Stimulated activated memory B cell treated with anti-CD40 and anti-IgM and Interleukin-4, amounts not matched to agents 10 μg/mL and 1 μg/mL and 100 μg/mL, for 72 hours (primary cell): ENCODE results near the gene CHRNA10.
"Not testable (repeated sequence)": the region's sequence is repeated elsewhere in the genome, so short reads cannot be mapped to it uniquely, and the experiment has no call there.

ENCODE experiments used
- ATAC-seq: fragments of 150-1000 bp; cut with Tn5 transposase; 2 replicates; pipeline ENCODE4 v1.10.0; 2021
- H3K27ac Mint-ChIP-seq: one replicate; pipeline ENCODE4 v1.8.0; 2022; ENCODE audit warnings: mild to moderate bottlenecking, mixed read lengths
- H3K27me3 Mint-ChIP-seq: one replicate; pipeline ENCODE4 v1.8.0; 2022; ENCODE audit warnings: mixed read lengths
- H3K36me3 Mint-ChIP-seq: one replicate; pipeline ENCODE4 v1.8.0; 2022; ENCODE audit warnings: mixed read lengths
- H3K4me1 Mint-ChIP-seq: one replicate; pipeline ENCODE4 v1.8.0; 2022; ENCODE audit warnings: mixed read lengths
- H3K4me3 Mint-ChIP-seq: one replicate; pipeline ENCODE4 v1.8.0; 2022; ENCODE audit warnings: mild to moderate bottlenecking, moderate library complexity, mixed read lengths
- H3K9me3 Mint-ChIP-seq: one replicate; pipeline ENCODE4 v1.8.0; 2022; ENCODE audit warnings: mixed read lengths

Gene CHRNA10

GRCh38 chr11:3674189-3674588 is 3.0 kb upstream of the CHRNA10 start:
- Mint-ChIP-seq H3K27me3 (no peaks in the 10 kb centered on the region), H3K4me3 (no peak overlapping the region), H3K27ac (no peak overlapping the region), H3K36me3 (peaks cover 81% of the 10 kb centered on the region), H3K4me1 (no peaks in the 10 kb centered on the region), H3K9me3 (no peaks in the 10 kb centered on the region)
- ATAC-seq = no peak

DNA sequence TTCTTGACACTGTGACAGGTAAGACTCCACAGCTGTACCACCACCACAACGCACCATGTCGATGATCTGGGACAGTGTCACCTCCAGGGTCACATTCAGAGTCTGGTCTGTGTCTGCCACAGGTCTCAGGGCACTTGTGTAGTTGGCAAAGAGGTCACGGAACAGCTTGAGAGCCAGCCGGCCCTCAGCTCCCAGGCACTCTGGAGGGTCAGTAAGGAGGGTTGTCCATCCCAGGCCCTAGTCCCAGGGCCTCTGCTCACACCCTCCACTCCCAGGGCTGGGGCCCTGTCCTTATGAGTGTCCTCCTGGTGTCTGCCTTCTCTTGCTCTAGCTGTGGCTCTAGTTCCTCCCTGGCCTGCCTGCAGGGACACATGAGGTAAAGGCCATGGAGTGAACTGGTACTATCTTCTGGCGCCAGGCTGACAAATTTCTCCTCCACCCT is 1.4 kb downstream of the CHRNA10 start:
- no peak overlapping the region for H3K27ac Mint-ChIP-seq
- H3K27me3 Mint-ChIP-seq = no peaks in the 10 kb centered on the region
- H3K9me3 Mint-ChIP-seq = no peaks in the 10 kb centered on the region
- H3K4me1 Mint-ChIP-seq = no peaks in the 10 kb centered on the region
- H3K4me3 Mint-ChIP-seq = no peak overlapping the region
- H3K36me3 Mint-ChIP-seq = peaks cover 69% of the 10 kb centered on the region
- no peak for ATAC-seq

GRCh38 chr11:3669128-3669527 is 2.1 kb downstream of the CHRNA10 start:
- H3K4me1 Mint-ChIP-seq = no peaks in the 10 kb centered on the region
- H3K27me3 Mint-ChIP-seq = no peaks in the 10 kb centered on the region
- H3K4me3 Mint-ChIP-seq = no peak overlapping the region
- H3K27ac Mint-ChIP-seq = no peak overlapping the region
- peak; percentile 9 for ATAC-seq
- H3K9me3 Mint-ChIP-seq = no peaks in the 10 kb centered on the region
- peaks cover 68% of the 10 kb centered on the region for H3K36me3 Mint-ChIP-seq

DNA sequence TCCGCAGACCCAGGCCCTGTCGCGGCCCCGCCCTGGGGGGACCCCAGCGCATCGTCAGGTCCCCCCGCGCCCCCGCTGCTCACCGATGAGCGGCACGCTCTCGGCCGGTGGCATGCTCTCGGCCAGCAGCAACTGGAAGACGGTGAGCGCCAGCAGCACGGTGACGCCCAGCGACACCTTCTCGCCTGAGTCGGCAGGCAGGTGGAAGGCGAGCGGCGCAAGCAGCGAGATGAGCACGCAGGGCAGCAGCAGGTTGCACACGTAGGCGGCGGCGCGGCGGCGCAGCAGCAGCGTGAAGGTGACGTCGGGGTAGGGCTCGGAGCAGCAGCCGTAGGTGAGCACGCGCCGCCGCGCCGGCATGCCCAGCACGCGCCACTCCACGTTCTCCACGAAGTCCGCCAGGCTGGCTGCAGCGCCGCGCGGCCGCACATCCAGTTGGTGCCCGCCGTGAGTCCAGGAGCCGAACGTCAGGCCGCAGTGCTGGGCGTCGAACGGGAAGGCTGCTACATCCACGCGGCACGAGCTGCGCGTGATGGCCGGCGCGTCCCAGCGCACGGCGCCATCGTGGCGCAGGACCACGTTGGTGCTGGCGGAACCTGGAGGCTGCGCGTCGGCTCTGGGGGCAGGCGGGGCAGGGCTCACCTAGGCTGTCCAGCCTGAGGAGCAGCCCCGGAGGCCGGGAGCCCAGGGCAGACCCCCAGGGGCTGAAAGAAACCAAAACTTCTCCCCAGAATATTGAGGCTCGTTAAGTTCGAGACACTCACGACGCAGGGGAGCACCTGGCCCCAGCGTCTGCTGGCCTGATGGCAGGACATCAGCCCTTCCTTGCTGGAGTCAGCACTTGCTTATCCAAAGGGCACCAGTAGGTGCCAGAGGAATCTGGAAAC is 3.8 kb downstream of the CHRNA10 start:
- H3K36me3 Mint-ChIP-seq = peaks cover 66% of the 10 kb centered on the region
- H3K4me1 Mint-ChIP-seq = no peaks in the 10 kb centered on the region
- H3K27ac Mint-ChIP-seq = no peak overlapping the region

DNA sequence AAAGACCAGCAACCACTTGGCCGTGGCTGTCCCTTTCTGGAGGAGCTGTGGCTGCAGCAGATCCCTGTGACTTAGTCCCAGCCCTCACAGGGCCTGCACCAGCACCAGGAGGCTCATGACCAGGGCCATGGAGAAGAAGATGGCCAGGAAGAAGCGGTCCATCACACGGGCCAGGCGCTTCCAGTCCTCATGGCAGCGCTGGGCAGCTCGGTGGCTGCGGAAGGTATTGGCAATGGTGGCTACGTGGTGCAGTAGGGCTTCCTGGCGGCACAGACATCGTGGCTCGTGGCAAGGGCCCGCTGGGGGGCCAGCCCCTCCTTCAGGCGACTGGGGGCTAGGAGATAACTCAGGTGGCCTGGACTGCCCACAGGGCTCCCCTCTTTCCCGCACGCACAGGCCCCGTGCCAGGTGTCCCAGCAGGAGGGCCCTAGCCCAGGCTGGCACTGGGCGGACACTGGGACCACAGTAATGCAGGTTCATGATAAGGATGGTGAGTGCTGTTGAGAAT is 5.1 kb downstream of the CHRNA10 start:
- Mint-ChIP-seq H3K27ac (no peak overlapping the region), H3K4me1 (no peaks in the 10 kb centered on the region), H3K27me3 (no peaks in the 10 kb centered on the region), H3K4me3 (no peak overlapping the region), H3K9me3 (peaks cover 3% of the 10 kb centered on the region), H3K36me3 (peaks cover 56% of the 10 kb centered on the region)
- no peak for ATAC-seq

More for the DNA sequence above, 3.8 kb downstream of the CHRNA10 start:
- Mint-ChIP-seq H3K4me3 (no peak overlapping the region), H3K9me3 (peaks cover 3% of the 10 kb centered on the region), H3K27me3 (no peaks in the 10 kb centered on the region)
- no peak for ATAC-seq

- Mint-ChIP-seq H3K36me3 (peaks cover 50% of the 10 kb centered on the region), H3K27me3 (no peaks in the 10 kb centered on the region), H3K4me3 (no peak overlapping the region), H3K4me1 (no peaks in the 10 kb centered on the region), H3K27ac (no peak overlapping the region), H3K9me3 (peaks cover 3% of the 10 kb centered on the region)
- ATAC-seq = no peak
These were observed 5.7 kb downstream of the CHRNA10 start for GRCh38 chr11:3665336-3666022.

GRCh38 chr11:3664032-3664630 is 7.1 kb downstream of the CHRNA10 start:
- Mint-ChIP-seq H3K27me3 (peaks cover under 1% of the 10 kb centered on the region), H3K4me1 (no peaks in the 10 kb centered on the region), H3K27ac (no peak overlapping the region), H3K36me3 (peaks cover 36% of the 10 kb centered on the region), H3K9me3 (peaks cover 3% of the 10 kb centered on the region), H3K4me3 (no peak overlapping the region)
- no peak for ATAC-seq

- Mint-ChIP-seq H3K9me3 (peaks cover 3% of the 10 kb centered on the region), H3K4me1 (no peaks in the 10 kb centered on the region), H3K27me3 (peaks cover 11% of the 10 kb centered on the region), H3K36me3 (peaks cover 26% of the 10 kb centered on the region), H3K4me3 (no peak overlapping the region), H3K27ac (no peak overlapping the region)
- ATAC-seq = no peak
These were observed 8.3 kb downstream of the CHRNA10 start for GRCh38 chr11:3662856-3663255.

GRCh38 chr11:3660960-3661359 is 10.2 kb downstream of the CHRNA10 start:
- Mint-ChIP-seq H3K4me1 (no peaks in the 10 kb centered on the region), H3K4me3 (no peak overlapping the region), H3K27me3 (peaks cover 11% of the 10 kb centered on the region), H3K27ac (no peak overlapping the region), H3K9me3 (peaks cover 3% of the 10 kb centered on the region), H3K36me3 (peaks cover 22% of the 10 kb centered on the region)
- no peak for ATAC-seq

GRCh38 chr11:3659595-3660515 is 11.3 kb downstream of the CHRNA10 start:
- no peak overlapping the region for H3K27ac Mint-ChIP-seq
- no peak overlapping the region for H3K4me3 Mint-ChIP-seq
- no peaks in the 10 kb centered on the region for H3K4me1 Mint-ChIP-seq
- H3K27me3 Mint-ChIP-seq = peaks cover 11% of the 10 kb centered on the region
- ATAC-seq = no peak
- H3K36me3 Mint-ChIP-seq = peaks cover 11% of the 10 kb centered on the region
- peaks cover 3% of the 10 kb centered on the region for H3K9me3 Mint-ChIP-seq

DNA sequence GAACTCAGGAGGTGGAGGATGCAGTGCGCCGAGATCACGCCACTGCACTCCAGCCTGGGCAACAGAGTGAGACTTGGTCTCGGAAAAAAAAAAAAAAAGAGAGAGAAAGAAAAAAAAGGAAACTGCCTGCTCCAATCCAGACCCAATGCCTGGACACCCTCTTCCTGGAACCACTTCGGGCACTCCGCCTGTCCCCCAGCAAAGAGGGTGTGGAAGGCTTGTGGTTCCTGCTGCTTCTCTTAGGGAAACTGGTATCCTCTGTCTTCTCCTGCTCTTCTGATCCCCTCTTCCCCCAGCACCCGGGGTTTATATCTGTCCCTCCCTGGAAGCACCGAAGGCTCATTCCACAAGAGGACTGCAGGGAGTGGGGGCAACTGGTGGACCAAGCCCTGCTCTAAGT is 12.9 kb downstream of the CHRNA10 start:
- no peak for ATAC-seq
- Mint-ChIP-seq H3K9me3 (peaks cover 3% of the 10 kb centered on the region), H3K27me3 (peaks cover 11% of the 10 kb centered on the region), H3K36me3 (no peaks in the 10 kb centered on the region), H3K27ac (no peak overlapping the region), H3K4me3 (no peak overlapping the region), H3K4me1 (no peaks in the 10 kb centered on the region)

DNA sequence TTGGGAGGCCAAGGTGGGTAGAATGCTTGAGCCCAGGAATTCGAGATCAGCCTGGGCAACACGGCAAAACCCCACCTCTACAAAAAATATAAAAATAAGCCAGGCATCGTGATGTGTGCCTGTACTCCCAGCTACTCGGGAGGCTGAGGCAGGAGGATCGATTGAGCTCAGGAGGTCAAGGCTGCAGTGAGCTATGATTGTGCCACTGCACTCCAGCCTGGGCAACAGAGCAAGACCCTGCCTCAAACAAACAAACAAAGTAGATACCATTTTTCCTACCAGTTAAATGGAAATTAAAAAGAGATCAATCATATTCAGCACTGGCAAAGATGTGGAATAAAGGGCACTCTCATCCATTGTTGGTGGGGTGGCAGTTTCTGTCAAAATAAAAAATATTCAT is 13.9 kb downstream of the CHRNA10 start:
- H3K9me3 Mint-ChIP-seq, ATAC-seq, H3K4me1 Mint-ChIP-seq, H3K27ac Mint-ChIP-seq, H3K36me3 Mint-ChIP-seq, H3K4me3 Mint-ChIP-seq: not testable (repeated sequence)
- H3K27me3 Mint-ChIP-seq = peaks cover 11% of the 10 kb centered on the region

GRCh38 chr11:3655547-3655946 is 15.6 kb downstream of the CHRNA10 start:
- Mint-ChIP-seq H3K36me3 (no peaks in the 10 kb centered on the region), H3K4me1 (no peaks in the 10 kb centered on the region), H3K27me3 (peaks cover 11% of the 10 kb centered on the region), H3K27ac (no peak overlapping the region), H3K9me3 (no peaks in the 10 kb centered on the region), H3K4me3 (no peak overlapping the region)
- ATAC-seq = no peak

DNA sequence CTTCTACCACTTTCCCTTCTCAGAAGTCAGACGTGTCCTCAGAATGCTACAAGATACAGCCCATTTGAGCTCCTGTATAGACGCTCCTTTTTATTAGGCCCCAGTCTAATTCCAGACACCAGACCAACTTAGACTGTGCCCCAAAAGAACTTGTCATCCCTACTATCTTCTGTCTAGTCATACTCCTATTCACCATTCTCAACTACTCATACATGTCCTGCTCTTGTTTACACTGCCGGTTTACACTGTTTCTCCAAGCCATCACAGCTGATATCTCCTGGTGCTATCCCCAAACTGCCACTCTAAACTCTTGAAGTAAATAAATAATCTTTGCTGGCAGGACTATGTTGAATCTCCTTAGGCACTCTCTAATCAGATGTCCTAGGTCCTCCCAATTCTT is 18.7 kb downstream of the CHRNA10 start:
- not testable (repeated sequence) for H3K4me1 Mint-ChIP-seq, H3K4me3 Mint-ChIP-seq, H3K27me3 Mint-ChIP-seq, H3K27ac Mint-ChIP-seq, ATAC-seq, H3K36me3 Mint-ChIP-seq, H3K9me3 Mint-ChIP-seq
